IMR-90 (cell line): ENCODE measurements around the gene PREP. TPM values are rescaled to one million over a fixed set of nuclear protein-coding genes. Genes with fewer than 3 reads are reported as not detected.

Source experiments
- ATAC-seq: fragments of 200-7000 bp; cut with Tn5 transposase; 2 replicates; pipeline ENCODE4 v1.9.1; 2020; ENCODE audit warnings: low read depth, mild to moderate bottlenecking, moderate library complexity
- BruUV-seq: library from RNA; stranded (reverse); fragments of 400-500 nt; replicated peaks from 2 replicates; lab custom pipeline; 2021; lab: Mats Ljungman, UMichigan
- CTCF ChIA-PET: fragments of 300-600 bp; formaldehyde crosslinking; extraction: SDS; loops from one replicate; lab custom pipeline; 2021; ENCODE audit warnings: antibody characterized with exemption; lab: Yijun Ruan, JAX
- POLR2A ChIA-PET: fragments of 300-600 bp; sonication (Branson Sonifier 250); formaldehyde crosslinking; loops from one replicate; lab custom pipeline; 2022; ENCODE audit warnings: antibody characterized with exemption; ENCODE audit not compliant: unreplicated experiment; lab: Charles Lee
- DNase-seq: peaks from one replicate; pipeline ENCODE4 v3.0.0; 2013
- H2AFZ ChIP-seq: replicated peaks from 2 replicates; pipeline ENCODE3; 2013; ENCODE audit warnings: low read length, mild to moderate bottlenecking; ENCODE audit not compliant: poor library complexity
- H2AK5ac ChIP-seq: 2 replicates; pipeline ENCODE4 v1.6.1; 2013; ENCODE audit warnings: low read depth, low read length, inconsistent platforms
- H2AK9ac ChIP-seq: replicated peaks from 2 replicates; pipeline ENCODE3; 2013; ENCODE audit warnings: mild to moderate bottlenecking, low read depth, low read length, moderate library complexity; ENCODE audit not compliant: poor library complexity
- H2BK120ac ChIP-seq: 2 replicates; pipeline ENCODE4 v1.6.1; 2013; ENCODE audit warnings: low read depth, low read length, inconsistent platforms
- H2BK15ac ChIP-seq: 3 replicates; pipeline ENCODE4 v1.6.1; 2013; ENCODE audit warnings: low read depth, low read length, inconsistent platforms
- H2BK20ac ChIP-seq: 2 replicates; pipeline ENCODE4 v1.6.1; 2013; ENCODE audit warnings: low read depth, mild to moderate bottlenecking, inconsistent platforms, low read length, moderate library complexity
- H2BK5ac ChIP-seq: 2 replicates; pipeline ENCODE4 v1.6.1; 2013; ENCODE audit warnings: mild to moderate bottlenecking, low read depth, low read length, inconsistent platforms; ENCODE audit not compliant: poor library complexity, severe bottlenecking
- H3K14ac ChIP-seq: replicated peaks from 2 replicates; pipeline ENCODE4 v1.6.1; 2013; ENCODE audit warnings: low read depth, low read length, inconsistent platforms
- H3K18ac ChIP-seq: 2 replicates; pipeline ENCODE4 v1.6.1; 2013; ENCODE audit warnings: low read depth, low read length, control low read depth
- H3K23ac ChIP-seq: 2 replicates; pipeline ENCODE4 v1.6.1; 2013; ENCODE audit warnings: low read depth, low read length, inconsistent platforms
- H3K27ac ChIP-seq: 2 replicates; pipeline ENCODE4 v1.5.1; 2013; ENCODE audit warnings: mild to moderate bottlenecking, control low read depth, low read length; ENCODE audit not compliant: insufficient read depth
- H3K27me3 ChIP-seq: 2 replicates; pipeline ENCODE4 v1.6.1; 2013; ENCODE audit warnings: low read length; ENCODE audit not compliant: control insufficient read depth, insufficient read depth
- H3K36me3 ChIP-seq: 2 replicates; pipeline ENCODE4 v1.6.1; 2013; ENCODE audit warnings: low read length, mixed read lengths; ENCODE audit not compliant: control insufficient read depth, insufficient read depth
- H3K4ac ChIP-seq: 2 replicates; pipeline ENCODE4 v1.6.1; 2013; ENCODE audit warnings: low read depth, low read length, inconsistent platforms
- H3K4me1 ChIP-seq: 2 replicates; pipeline ENCODE4 v1.6.1; 2013; ENCODE audit warnings: low read length, mixed read lengths; ENCODE audit not compliant: control insufficient read depth, insufficient read depth
- H3K4me2 ChIP-seq: 2 replicates; pipeline ENCODE4 v1.6.1; 2013; ENCODE audit warnings: low read depth, mild to moderate bottlenecking, control low read depth, low read length, moderate library complexity
- H3K4me3 ChIP-seq: 2 replicates; pipeline ENCODE4 v1.5.1; 2013; ENCODE audit warnings: low read depth, mild to moderate bottlenecking, control low read depth, low read length, moderate library complexity; ENCODE audit not compliant: insufficient read depth
- H3K56ac ChIP-seq: 2 replicates; pipeline ENCODE4 v1.6.1; 2013; ENCODE audit warnings: low read length, inconsistent platforms; ENCODE audit not compliant: insufficient read depth; ENCODE audit errors: extremely low read depth
- H3K79me1 ChIP-seq, 2 experiments: 2 replicates each; pipeline ENCODE4 v1.6.1; 2013; ENCODE audit warnings: low read length in 2 of 2, inconsistent platforms in 1 of 2, low read depth in 1 of 2
- H3K9ac ChIP-seq: 2 replicates; pipeline ENCODE4 v1.6.1; 2013; ENCODE audit warnings: low read depth, low read length, control low read depth
- H3K9me1 ChIP-seq: 2 replicates; pipeline ENCODE4 v1.6.1; 2013; ENCODE audit warnings: low read length, inconsistent platforms; ENCODE audit not compliant: insufficient read depth
- H3K9me3 ChIP-seq: 2 replicates; pipeline ENCODE4 v1.6.1; 2013; ENCODE audit warnings: low read length; ENCODE audit not compliant: control insufficient read depth, insufficient read depth
- H4K20me1 ChIP-seq: 2 replicates; pipeline ENCODE4 v1.6.1; 2013; ENCODE audit warnings: low read length, inconsistent platforms; ENCODE audit not compliant: insufficient read depth
- H4K5ac ChIP-seq: 2 replicates; pipeline ENCODE4 v1.6.1; 2013; ENCODE audit warnings: mild to moderate bottlenecking, low read depth, low read length, control low read depth
- H4K8ac ChIP-seq, 2 experiments: 2 replicates each; pipeline ENCODE4 v1.6.1; 2013; ENCODE audit warnings: low read depth in 2 of 2, low read length in 2 of 2, control low read depth in 1 of 2, inconsistent platforms in 1 of 2
- H4K91ac ChIP-seq: 2 replicates; pipeline ENCODE4 v1.6.1; 2013; ENCODE audit warnings: low read depth, low read length, inconsistent platforms; ENCODE audit not compliant: insufficient read depth
- BHLHE40 ChIP-seq: fragments of 150-350 bp; IDR thresholded peaks from 2 replicates; pipeline ENCODE4 v1.6.1; 2016; ENCODE audit warnings: mild to moderate bottlenecking, low read depth, low read length
- CEBPB ChIP-seq: IDR thresholded peaks from 2 replicates; pipeline ENCODE4 v1.6.1; 2012; ENCODE audit warnings: low read depth, low read length, improper control_type of control experiment
- CHD1 ChIP-seq: IDR thresholded peaks from 2 replicates; pipeline ENCODE4 v1.6.1; 2012; ENCODE audit warnings: low read depth, low read length, improper control_type of control experiment
- FOS ChIP-seq: fragments of 150-350 bp; IDR thresholded peaks from 2 replicates; pipeline ENCODE4 v1.6.1; 2016; ENCODE audit warnings: low read depth, low read length
- MAZ ChIP-seq: IDR thresholded peaks from 2 replicates; pipeline ENCODE4 v1.6.1; 2012; ENCODE audit warnings: low read depth, mild to moderate bottlenecking, low read length, improper control_type of control experiment, moderate library complexity, borderline replicate concordance
- MXI1 ChIP-seq: IDR thresholded peaks from 2 replicates; pipeline ENCODE4 v1.6.1; 2012; ENCODE audit warnings: low read depth, mild to moderate bottlenecking, low read length, moderate library complexity, borderline replicate concordance
- POLR2A ChIP-seq: IDR thresholded peaks from 2 replicates; pipeline ENCODE4 v1.6.1; 2012; ENCODE audit warnings: mild to moderate bottlenecking, low read depth, low read length
- RCOR1 ChIP-seq: IDR thresholded peaks from 2 replicates; pipeline ENCODE4 v1.6.1; 2012; ENCODE audit warnings: mild to moderate bottlenecking, low read length, improper control_type of control experiment; ENCODE audit not compliant: insufficient replicate concordance
- RFX5 ChIP-seq: IDR thresholded peaks from 2 replicates; pipeline ENCODE4 v1.8.0; 2012; ENCODE audit warnings: low read depth, mild to moderate bottlenecking, low read length, moderate library complexity
- SMC3 ChIP-seq: fragments of 150-350 bp; IDR thresholded peaks from 2 replicates; pipeline ENCODE4 v1.6.1; 2016; ENCODE audit warnings: low read depth, mild to moderate bottlenecking, antibody characterized with exemption, low read length, moderate library complexity
- WGBS, 2 experiments: methylation state at CpG; one replicate each; pipeline versions ENCODE4 v1.1.5 to v1.1.7; 2013; ENCODE audit warnings: missing lambda C conversion rate in 2 of 2; ENCODE audit not compliant: insufficient read length in 1 of 2; ENCODE audit errors: extremely low coverage in 2 of 2; 5-methylcytosine and 5-hydroxymethylcytosine counted together
- dilution Hi-C: fragments of 300-500 bp; cut with HindIII; formaldehyde crosslinking; loops from one replicate; pipeline ENCODE4 v1.14.3; 2018; ENCODE audit warnings: low sequenced_read_pairs; ENCODE audit not compliant: unreplicated experiment
- in situ Hi-C: fragments of 300-500 bp; cut with MboI; formaldehyde crosslinking; loops from 3 replicates; pipeline ENCODE4 v1.14.3; 2019; ENCODE audit warnings: low sequenced_read_pairs, inconsistent platforms, mixed read lengths
- intact Hi-C: fragments of 100-400 bp; cut with micrococcal nuclease; formaldehyde crosslinking; loops from 2 replicates; pipeline ENCODE4 v1.10.0; 2022
- polyA plus RNA-seq, 3 experiments: library from polyadenylated mRNA; depleted of rRNA; stranded (reverse); fragments of >200 nt; gene quantifications; 2 replicates each; pipeline ENCODE4 v1.2.3, GENCODE V29; 2012; ENCODE audit warnings: low replicate concordance in 1 of 3
- total RNA-seq: library from RNA; depleted of rRNA; stranded (reverse); fragments of >200 nt; gene quantifications from 2 replicates; pipeline ENCODE4 v1.2.3, GENCODE V29; 2012
- TF ChIP-seq, protein P1 (sequence below): conservative IDR thresholded peaks from 2 replicates; pipeline ENCODE4 v1.5.1; 2012; ENCODE audit warnings: mild to moderate bottlenecking, low read depth, low read length, improper control_type of control experiment
- TF ChIP-seq, protein P2 (sequence below): fragments of 150-350 bp; IDR thresholded peaks from 2 replicates; pipeline ENCODE4 v1.6.1; 2016; ENCODE audit warnings: low read depth, mild to moderate bottlenecking, low read length, moderate library complexity, borderline replicate concordance
- TF ChIP-seq, protein P3 (sequence below): fragments of 150-350 bp; IDR thresholded peaks from 2 replicates; pipeline ENCODE4 v1.6.1; 2017; ENCODE audit warnings: mild to moderate bottlenecking, antibody characterized with exemption, low read length, low read depth

The PREP gene
- total and polyA plus RNA-seq, 2 of the 4 experiments (the other 2 are of a cell fraction), result 21.0 to 25.7 TPM

DNA sequence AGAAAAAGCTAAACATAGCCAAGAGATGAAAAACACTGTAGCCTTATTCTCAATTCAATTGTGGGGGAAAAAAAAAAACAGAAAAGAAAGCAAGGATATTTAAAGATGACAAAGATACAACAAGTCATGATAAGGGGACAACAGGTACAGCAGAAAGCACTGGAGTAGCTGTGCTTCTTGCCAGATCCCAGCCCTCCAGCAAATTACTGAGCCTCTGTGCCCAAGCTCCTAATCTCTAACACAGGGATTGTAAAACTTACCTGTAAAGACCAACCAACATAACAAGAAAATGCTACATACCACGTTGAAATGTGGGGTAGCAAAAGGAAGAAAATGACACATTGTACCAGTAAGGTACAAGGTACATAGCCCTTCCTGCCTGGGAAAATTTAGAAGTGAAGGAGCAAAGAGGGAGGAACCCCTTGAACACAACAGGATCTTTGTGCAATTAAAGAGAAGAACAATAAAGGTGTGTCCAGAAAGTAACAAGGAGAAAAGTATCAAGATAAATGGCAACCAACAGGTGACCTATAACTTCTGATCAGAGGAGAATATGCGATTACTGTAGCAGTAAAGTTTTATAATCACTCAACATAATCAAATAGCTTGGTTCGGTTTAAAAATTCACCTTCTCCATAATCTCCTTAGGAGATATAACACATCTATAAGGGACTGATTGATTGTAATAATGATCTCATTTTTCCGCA, 30.6 kb downstream of the PREP start:
- no peak overlapping the region for H2BK120ac ChIP-seq
- no peak overlapping the region for H4K91ac ChIP-seq
- no peak overlapping the region for H3K9ac ChIP-seq
- ChIA-PET POLR2A (no interaction called here), CTCF (interaction anchor here (0.9 to 1.1 kb wide), 2 partner anchors 9 to 294 kb away, joined by 3 to 4 read pairs; no protein-coding TSS in a partner anchor)
- dilution Hi-C loops, result no loop called here
- H3K9me3 ChIP-seq, result no peaks in the 10 kb centered on the region
- H4K5ac ChIP-seq, result no peak overlapping the region
- ATAC-seq (no peak), DNase-seq (no peak)
- intact Hi-C loops, result no loop called here
- H2AFZ ChIP-seq, result no peak overlapping the region
- no peak overlapping the region for H4K8ac ChIP-seq
- H2AK5ac ChIP-seq, result no peak overlapping the region
- H3K4me1 ChIP-seq, result no peaks in the 10 kb centered on the region
- in situ Hi-C loops, result no loop called here
- H4K20me1 ChIP-seq, result no peaks in the 10 kb centered on the region
- H3K56ac ChIP-seq, result no peak overlapping the region
- TF ChIP-seq MAZ (no peak), POLR2A (no peak), SMC3 (no peak), RFX5 (no peak), CHD1 (no peak), RCOR1 (no peak), MXI1 (no peak), FOS (no peak), CEBPB (no peak), BHLHE40 (no peak)
- TF ChIP-seq, protein P1, sequence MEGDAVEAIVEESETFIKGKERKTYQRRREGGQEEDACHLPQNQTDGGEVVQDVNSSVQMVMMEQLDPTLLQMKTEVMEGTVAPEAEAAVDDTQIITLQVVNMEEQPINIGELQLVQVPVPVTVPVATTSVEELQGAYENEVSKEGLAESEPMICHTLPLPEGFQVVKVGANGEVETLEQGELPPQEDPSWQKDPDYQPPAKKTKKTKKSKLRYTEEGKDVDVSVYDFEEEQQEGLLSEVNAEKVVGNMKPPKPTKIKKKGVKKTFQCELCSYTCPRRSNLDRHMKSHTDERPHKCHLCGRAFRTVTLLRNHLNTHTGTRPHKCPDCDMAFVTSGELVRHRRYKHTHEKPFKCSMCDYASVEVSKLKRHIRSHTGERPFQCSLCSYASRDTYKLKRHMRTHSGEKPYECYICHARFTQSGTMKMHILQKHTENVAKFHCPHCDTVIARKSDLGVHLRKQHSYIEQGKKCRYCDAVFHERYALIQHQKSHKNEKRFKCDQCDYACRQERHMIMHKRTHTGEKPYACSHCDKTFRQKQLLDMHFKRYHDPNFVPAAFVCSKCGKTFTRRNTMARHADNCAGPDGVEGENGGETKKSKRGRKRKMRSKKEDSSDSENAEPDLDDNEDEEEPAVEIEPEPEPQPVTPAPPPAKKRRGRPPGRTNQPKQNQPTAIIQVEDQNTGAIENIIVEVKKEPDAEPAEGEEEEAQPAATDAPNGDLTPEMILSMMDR, result no peak
- TF ChIP-seq, protein P2, sequence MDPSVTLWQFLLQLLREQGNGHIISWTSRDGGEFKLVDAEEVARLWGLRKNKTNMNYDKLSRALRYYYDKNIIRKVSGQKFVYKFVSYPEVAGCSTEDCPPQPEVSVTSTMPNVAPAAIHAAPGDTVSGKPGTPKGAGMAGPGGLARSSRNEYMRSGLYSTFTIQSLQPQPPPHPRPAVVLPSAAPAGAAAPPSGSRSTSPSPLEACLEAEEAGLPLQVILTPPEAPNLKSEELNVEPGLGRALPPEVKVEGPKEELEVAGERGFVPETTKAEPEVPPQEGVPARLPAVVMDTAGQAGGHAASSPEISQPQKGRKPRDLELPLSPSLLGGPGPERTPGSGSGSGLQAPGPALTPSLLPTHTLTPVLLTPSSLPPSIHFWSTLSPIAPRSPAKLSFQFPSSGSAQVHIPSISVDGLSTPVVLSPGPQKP, result no peak
- TF ChIP-seq, protein P3, sequence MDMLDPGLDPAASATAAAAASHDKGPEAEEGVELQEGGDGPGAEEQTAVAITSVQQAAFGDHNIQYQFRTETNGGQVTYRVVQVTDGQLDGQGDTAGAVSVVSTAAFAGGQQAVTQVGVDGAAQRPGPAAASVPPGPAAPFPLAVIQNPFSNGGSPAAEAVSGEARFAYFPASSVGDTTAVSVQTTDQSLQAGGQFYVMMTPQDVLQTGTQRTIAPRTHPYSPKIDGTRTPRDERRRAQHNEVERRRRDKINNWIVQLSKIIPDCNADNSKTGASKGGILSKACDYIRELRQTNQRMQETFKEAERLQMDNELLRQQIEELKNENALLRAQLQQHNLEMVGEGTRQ, result no peak
- no peak overlapping the region for H3K4me3 ChIP-seq
- peaks cover 21% of the 10 kb centered on the region for H3K36me3 ChIP-seq
- H3K9me1 ChIP-seq, result peaks cover 3% of the 10 kb centered on the region; the same call in 1 of the 2 replicates
- WGBS, 2 experiments, result no CpG with 5 or more reads among the region's 4 CpGs
- no peak overlapping the region for H3K14ac ChIP-seq
- H2BK15ac ChIP-seq, result no peak overlapping the region
- no peaks in the 10 kb centered on the region for H3K27me3 ChIP-seq
- H3K27ac ChIP-seq, result no peak overlapping the region
- no TSS peak for BruUV-seq
- no peak overlapping the region for H2AK9ac ChIP-seq
- H3K4me2 ChIP-seq, result no peak overlapping the region
- H3K79me1 ChIP-seq, result peaks cover 4 to 9% of the 10 kb centered on the region in 2 experiments; a peak in 2 of 4 replicates
- no peak overlapping the region for H3K18ac ChIP-seq
- H2BK5ac ChIP-seq, result no peak overlapping the region
- H3K4ac ChIP-seq, result no peak overlapping the region
- no peak overlapping the region for H3K23ac ChIP-seq
- H2BK20ac ChIP-seq, result no peak overlapping the region
